ENCODE data around the gene MOK. TPM values are rescaled to one million over a fixed set of nuclear protein-coding genes. Genes with fewer than 3 reads are reported as not detected.

The MOK gene
- total and polyA plus RNA-seq, 2 of the 4 experiments (the other 2 are of a cell fraction) = 16.8 to 48.5 TPM

DNA sequence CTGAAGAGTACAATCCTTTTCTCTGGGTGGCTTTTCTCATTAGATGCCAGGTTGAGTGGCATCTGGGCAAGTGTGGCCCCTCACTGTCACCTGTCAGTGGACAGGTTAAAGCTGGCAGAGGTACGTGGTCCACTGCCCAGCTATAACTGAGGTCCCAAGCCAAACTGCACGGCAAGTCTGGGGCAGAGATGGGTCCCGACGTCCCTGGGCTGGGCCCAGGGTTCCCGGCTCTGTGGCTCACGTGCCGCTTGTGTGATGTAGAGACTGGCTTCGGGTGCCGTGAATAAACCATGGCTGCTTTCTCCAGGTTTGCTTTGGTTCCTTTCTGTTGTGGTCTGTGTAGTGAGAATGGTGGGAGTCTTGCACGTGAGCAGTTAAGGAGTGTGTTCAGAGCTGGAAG lies 87.6 kb downstream of the MOK start:
- peaks cover 25 to 74% of the 10 kb centered on the region in 2 experiments for H3K79me1 ChIP-seq (ENCODE audit: low read depth in 1 of 2, low read length in 2 of 2)
- no peak overlapping the region for H3K56ac ChIP-seq (ENCODE audit: extremely low read depth, insufficient read depth, low read length)
- peaks cover 15% of the 10 kb centered on the region for H4K20me1 ChIP-seq (ENCODE audit: insufficient read depth, low read length)
- H3K9me3 ChIP-seq (ENCODE audit: control insufficient read depth, insufficient read depth, low read length) = no peaks in the 10 kb centered on the region
- 97% methylated on average over 5 of the region's 10 CpGs; no CpG with 5 or more reads in 1 of the 2 experiments for WGBS, 2 experiments (ENCODE audit: extremely low coverage in 2 of 2, insufficient read length in 1 of 2)
- no peak overlapping the region for H4K5ac ChIP-seq (ENCODE audit: low read depth, low read length)
- no peak overlapping the region for H3K23ac ChIP-seq (ENCODE audit: low read depth, low read length)
- H2AFZ ChIP-seq (replicated peaks; ENCODE audit: low read length, poor library complexity) = no peak overlapping the region
- no peak overlapping the region for H4K91ac ChIP-seq (ENCODE audit: insufficient read depth, low read depth, low read length)
- no peak overlapping the region for H3K4me3 ChIP-seq (ENCODE audit: insufficient read depth, low read depth, low read length)
- no peak overlapping the region for H4K8ac ChIP-seq (ENCODE audit: low read depth in 2 of 2, low read length in 2 of 2)
- ChIA-PET CTCF (no interaction called here), POLR2A (ENCODE audit: unreplicated experiment) (no interaction called here)
- no peak overlapping the region for H3K9ac ChIP-seq (ENCODE audit: low read depth, low read length)
- H3K36me3 ChIP-seq (ENCODE audit: control insufficient read depth, insufficient read depth, low read length) = peaks cover 5% of the 10 kb centered on the region
- ATAC-seq (ENCODE audit: low read depth) (no peak), DNase-seq (no peak)
- no peak overlapping the region for H2BK120ac ChIP-seq (ENCODE audit: low read depth, low read length)
- in situ Hi-C loops (cut with MboI; ENCODE audit: low sequenced_read_pairs) = no loop called here
- dilution Hi-C loops (cut with HindIII; ENCODE audit: low sequenced_read_pairs, unreplicated experiment) = no loop called here
- TF ChIP-seq RCOR1 (IDR thresholded peaks at IDR 0.05; ENCODE audit: insufficient replicate concordance, low read length) = no peak
- no peak for TF ChIP-seq RFX5 (IDR thresholded peaks at IDR 0.05; ENCODE audit: low read depth, low read length)
- TF ChIP-seq, protein P1, sequence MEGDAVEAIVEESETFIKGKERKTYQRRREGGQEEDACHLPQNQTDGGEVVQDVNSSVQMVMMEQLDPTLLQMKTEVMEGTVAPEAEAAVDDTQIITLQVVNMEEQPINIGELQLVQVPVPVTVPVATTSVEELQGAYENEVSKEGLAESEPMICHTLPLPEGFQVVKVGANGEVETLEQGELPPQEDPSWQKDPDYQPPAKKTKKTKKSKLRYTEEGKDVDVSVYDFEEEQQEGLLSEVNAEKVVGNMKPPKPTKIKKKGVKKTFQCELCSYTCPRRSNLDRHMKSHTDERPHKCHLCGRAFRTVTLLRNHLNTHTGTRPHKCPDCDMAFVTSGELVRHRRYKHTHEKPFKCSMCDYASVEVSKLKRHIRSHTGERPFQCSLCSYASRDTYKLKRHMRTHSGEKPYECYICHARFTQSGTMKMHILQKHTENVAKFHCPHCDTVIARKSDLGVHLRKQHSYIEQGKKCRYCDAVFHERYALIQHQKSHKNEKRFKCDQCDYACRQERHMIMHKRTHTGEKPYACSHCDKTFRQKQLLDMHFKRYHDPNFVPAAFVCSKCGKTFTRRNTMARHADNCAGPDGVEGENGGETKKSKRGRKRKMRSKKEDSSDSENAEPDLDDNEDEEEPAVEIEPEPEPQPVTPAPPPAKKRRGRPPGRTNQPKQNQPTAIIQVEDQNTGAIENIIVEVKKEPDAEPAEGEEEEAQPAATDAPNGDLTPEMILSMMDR (conservative IDR thresholded peaks at IDR 0.05; ENCODE audit: low read depth, low read length) = no peak
- TF ChIP-seq, protein P2, sequence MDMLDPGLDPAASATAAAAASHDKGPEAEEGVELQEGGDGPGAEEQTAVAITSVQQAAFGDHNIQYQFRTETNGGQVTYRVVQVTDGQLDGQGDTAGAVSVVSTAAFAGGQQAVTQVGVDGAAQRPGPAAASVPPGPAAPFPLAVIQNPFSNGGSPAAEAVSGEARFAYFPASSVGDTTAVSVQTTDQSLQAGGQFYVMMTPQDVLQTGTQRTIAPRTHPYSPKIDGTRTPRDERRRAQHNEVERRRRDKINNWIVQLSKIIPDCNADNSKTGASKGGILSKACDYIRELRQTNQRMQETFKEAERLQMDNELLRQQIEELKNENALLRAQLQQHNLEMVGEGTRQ (IDR thresholded peaks at IDR 0.05; ENCODE audit: low read depth, low read length) = no peak
- H2BK20ac ChIP-seq (ENCODE audit: low read depth, low read length) = no peak overlapping the region
- no peak overlapping the region for H2BK15ac ChIP-seq (ENCODE audit: low read depth, low read length)
- peaks cover 28% of the 10 kb centered on the region for H3K9me1 ChIP-seq (ENCODE audit: insufficient read depth, low read length)
- no peak overlapping the region for H2BK5ac ChIP-seq (ENCODE audit: low read depth, low read length, poor library complexity, severe bottlenecking)
- BruUV-seq (replicated peaks) = no TSS peak
- no peak overlapping the region for H3K27ac ChIP-seq (ENCODE audit: insufficient read depth, low read length)
- no peak overlapping the region for H2AK5ac ChIP-seq (ENCODE audit: low read depth, low read length)
- peaks cover 13% of the 10 kb centered on the region for H3K4me1 ChIP-seq (ENCODE audit: control insufficient read depth, insufficient read depth, low read length)
- no peak overlapping the region for H3K18ac ChIP-seq (ENCODE audit: low read depth, low read length)
- no peaks in the 10 kb centered on the region for H3K27me3 ChIP-seq (ENCODE audit: control insufficient read depth, insufficient read depth, low read length)
- H3K4ac ChIP-seq (ENCODE audit: low read depth, low read length) = no peak overlapping the region
- H2AK9ac ChIP-seq (replicated peaks; ENCODE audit: low read depth, low read length, poor library complexity) = no peak overlapping the region
- intact Hi-C loops (cut with micrococcal nuclease) = no loop called here
- no peak overlapping the region for H3K4me2 ChIP-seq (ENCODE audit: low read depth, low read length)
- no peak overlapping the region for H3K14ac ChIP-seq (replicated peaks; ENCODE audit: low read depth, low read length)
